GM18517 (cell line): ENCODE measurements around the gene TYW1B.
"Not testable (repeated sequence)": the region's sequence is repeated elsewhere in the genome, so short reads cannot be mapped to it uniquely, and the experiment has no call there.

Source experiments
- ATAC-seq: cut with Tn5 transposase; IDR thresholded peaks from one replicate; pipeline ENCODE4 v1.9.1; 2021; ENCODE audit warnings: mild to moderate bottlenecking, moderate library complexity; ENCODE audit not compliant: unreplicated experiment

Gene TYW1B

GRCh38 chr7:72816370-72817157 lies 11.4 kb downstream of the TYW1B start:
- not testable (repeated sequence) for ATAC-seq

GRCh38 chr7:72810437-72810836 lies 17.6 kb downstream of the TYW1B start:
- ATAC-seq = not testable (repeated sequence)

- not testable (repeated sequence) for ATAC-seq
These were observed 19.5 kb downstream of the TYW1B start for GRCh38 chr7:72808511-72808910.

GRCh38 chr7:72806851-72807250 lies 21.1 kb downstream of the TYW1B start:
- ATAC-seq = not testable (repeated sequence)

GRCh38 chr7:72805526-72806494 lies 22.2 kb downstream of the TYW1B start:
- ATAC-seq = no peak

- ATAC-seq = not testable (repeated sequence)
These were observed 24.2 kb downstream of the TYW1B start for GRCh38 chr7:72803778-72804177.

- not testable (repeated sequence) for ATAC-seq
These were observed 26.4 kb downstream of the TYW1B start for GRCh38 chr7:72801564-72801963.

GRCh38 chr7:72795401-72795800 lies 32.6 kb downstream of the TYW1B start:
- ATAC-seq = not testable (repeated sequence)

GRCh38 chr7:72793791-72794190 lies 34.2 kb downstream of the TYW1B start:
- ATAC-seq = no peak

GRCh38 chr7:72790698-72791060 lies 37.3 kb downstream of the TYW1B start:
- ATAC-seq = not testable (repeated sequence)

- ATAC-seq = not testable (repeated sequence)
These were observed 37.8 kb downstream of the TYW1B start for GRCh38 chr7:72790048-72790697.

- ATAC-seq = no peak
These were observed 42.6 kb downstream of the TYW1B start for GRCh38 chr7:72785166-72785955.

GRCh38 chr7:72783601-72784370 lies 44.2 kb downstream of the TYW1B start:
- ATAC-seq = not testable (repeated sequence)

- no peak for ATAC-seq
These were observed 46.4 kb downstream of the TYW1B start for GRCh38 chr7:72781631-72782030.

- no peak for ATAC-seq
These were observed 46.8 kb downstream of the TYW1B start for GRCh38 chr7:72781161-72781560.

GRCh38 chr7:72780289-72780894 lies 47.6 kb downstream of the TYW1B start:
- ATAC-seq = not testable (repeated sequence)

GRCh38 chr7:72777167-72777566 lies 50.8 kb downstream of the TYW1B start:
- ATAC-seq = not testable (repeated sequence)

GRCh38 chr7:72772627-72773026 lies 55.4 kb downstream of the TYW1B start:
- ATAC-seq = not testable (repeated sequence)

- ATAC-seq = not testable (repeated sequence)
These were observed 61.0 kb downstream of the TYW1B start for GRCh38 chr7:72766994-72767393.
